ENCODE data around the gene PGBD5.

DNA sequence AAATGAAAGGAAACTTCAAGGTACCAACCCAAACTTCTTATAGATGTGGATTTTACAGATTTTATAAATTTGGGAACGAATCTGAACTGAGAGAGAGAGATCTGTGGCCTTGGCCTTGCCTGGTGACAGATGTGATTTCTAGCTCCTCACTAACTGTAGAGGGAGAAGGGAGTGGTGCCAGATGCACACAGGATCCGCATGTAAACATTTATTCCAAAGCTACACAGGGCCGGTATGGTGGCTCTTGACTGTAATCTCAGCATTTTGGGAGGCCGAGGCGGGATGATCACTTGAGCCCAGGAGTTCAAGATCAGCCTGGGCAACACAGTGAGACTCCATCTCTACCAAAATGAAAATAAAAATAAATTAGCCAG, 77.1 kb downstream of the PGBD5 start:
- TF ChIP-seq, protein P1, sequence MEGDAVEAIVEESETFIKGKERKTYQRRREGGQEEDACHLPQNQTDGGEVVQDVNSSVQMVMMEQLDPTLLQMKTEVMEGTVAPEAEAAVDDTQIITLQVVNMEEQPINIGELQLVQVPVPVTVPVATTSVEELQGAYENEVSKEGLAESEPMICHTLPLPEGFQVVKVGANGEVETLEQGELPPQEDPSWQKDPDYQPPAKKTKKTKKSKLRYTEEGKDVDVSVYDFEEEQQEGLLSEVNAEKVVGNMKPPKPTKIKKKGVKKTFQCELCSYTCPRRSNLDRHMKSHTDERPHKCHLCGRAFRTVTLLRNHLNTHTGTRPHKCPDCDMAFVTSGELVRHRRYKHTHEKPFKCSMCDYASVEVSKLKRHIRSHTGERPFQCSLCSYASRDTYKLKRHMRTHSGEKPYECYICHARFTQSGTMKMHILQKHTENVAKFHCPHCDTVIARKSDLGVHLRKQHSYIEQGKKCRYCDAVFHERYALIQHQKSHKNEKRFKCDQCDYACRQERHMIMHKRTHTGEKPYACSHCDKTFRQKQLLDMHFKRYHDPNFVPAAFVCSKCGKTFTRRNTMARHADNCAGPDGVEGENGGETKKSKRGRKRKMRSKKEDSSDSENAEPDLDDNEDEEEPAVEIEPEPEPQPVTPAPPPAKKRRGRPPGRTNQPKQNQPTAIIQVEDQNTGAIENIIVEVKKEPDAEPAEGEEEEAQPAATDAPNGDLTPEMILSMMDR (IDR thresholded peaks at IDR 0.05), result no peak
- no peak for TF ChIP-seq ZFX (IDR thresholded peaks at IDR 0.05; ENCODE audit: borderline replicate concordance)

All from 22Rv1 (cell line).